Measurements from ENCODE around the gene CC2D2A. TPM values are rescaled to one million over a fixed set of nuclear protein-coding genes. Genes with fewer than 3 reads are reported as not detected.

CC2D2A gene
- total RNA-seq, 4 donors from 2014 or later: 5.6 to 36.7 (median 9.6) TPM

DNA sequence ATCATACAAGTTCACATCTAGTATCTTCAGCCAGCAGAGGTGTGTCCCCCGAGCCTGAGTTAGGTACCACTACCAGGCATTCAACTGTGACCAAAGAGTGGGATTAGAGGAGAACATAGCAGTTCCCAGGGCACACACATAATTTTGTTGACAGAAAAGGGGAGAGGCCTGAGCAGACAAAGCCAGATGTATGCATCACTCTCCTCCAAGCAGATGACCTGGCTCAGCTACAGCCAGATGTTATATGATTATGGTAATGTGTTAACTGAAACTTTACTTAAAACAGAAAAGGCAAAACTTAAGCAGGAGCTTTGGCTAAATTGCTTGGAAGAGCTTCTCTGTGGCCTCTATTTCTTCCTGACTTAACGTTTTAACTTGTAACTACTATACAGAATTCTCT, 88.9 kb downstream of the CC2D2A start:
- TF ChIP-seq, protein P1, sequence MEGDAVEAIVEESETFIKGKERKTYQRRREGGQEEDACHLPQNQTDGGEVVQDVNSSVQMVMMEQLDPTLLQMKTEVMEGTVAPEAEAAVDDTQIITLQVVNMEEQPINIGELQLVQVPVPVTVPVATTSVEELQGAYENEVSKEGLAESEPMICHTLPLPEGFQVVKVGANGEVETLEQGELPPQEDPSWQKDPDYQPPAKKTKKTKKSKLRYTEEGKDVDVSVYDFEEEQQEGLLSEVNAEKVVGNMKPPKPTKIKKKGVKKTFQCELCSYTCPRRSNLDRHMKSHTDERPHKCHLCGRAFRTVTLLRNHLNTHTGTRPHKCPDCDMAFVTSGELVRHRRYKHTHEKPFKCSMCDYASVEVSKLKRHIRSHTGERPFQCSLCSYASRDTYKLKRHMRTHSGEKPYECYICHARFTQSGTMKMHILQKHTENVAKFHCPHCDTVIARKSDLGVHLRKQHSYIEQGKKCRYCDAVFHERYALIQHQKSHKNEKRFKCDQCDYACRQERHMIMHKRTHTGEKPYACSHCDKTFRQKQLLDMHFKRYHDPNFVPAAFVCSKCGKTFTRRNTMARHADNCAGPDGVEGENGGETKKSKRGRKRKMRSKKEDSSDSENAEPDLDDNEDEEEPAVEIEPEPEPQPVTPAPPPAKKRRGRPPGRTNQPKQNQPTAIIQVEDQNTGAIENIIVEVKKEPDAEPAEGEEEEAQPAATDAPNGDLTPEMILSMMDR (IDR thresholded peaks at IDR 0.05): no peak
- TF ChIP-seq EP300 (IDR thresholded peaks at IDR 0.05; ENCODE audit: low read depth) (no peak), POLR2AphosphoS5 (IDR thresholded peaks at IDR 0.05) (no peak), POLR2A (IDR thresholded peaks at IDR 0.05) (no peak)
- Histone ChIP-seq H3K4me3 (no peak overlapping the region), H3K27me3 (no peaks in the 10 kb centered on the region), H3K36me3 (peaks cover 0 to 2% (median 0%) of the 10 kb centered on the region in 4 donors), H3K4me1 (peaks cover 0 to 2% (median 0%) of the 10 kb centered on the region in 4 donors), H3K27ac (no peak overlapping the region), H3K9me3 (no peaks in the 10 kb centered on the region)
- no peak for DNase-seq
- intact Hi-C loops (cut with DNase I; ENCODE audit: low total_unique reads): loop anchor here (10.0 kb wide), 1 partner anchor 86 kb away; no protein-coding TSS in a partner anchor
- 80 to 82% methylated on average over 1 to 2 of the region's 2 CpGs for whole genome bisulfite sequencing, 2 donors (ENCODE audit: low coverage in 1 of 2)
- in situ Hi-C loops (cut with MboI; ENCODE audit: low pct_ligation_motif_present in 1 of 4, low pct_unique_long_range_greater_than_20kb in 1 of 4, low sequenced_read_pairs in 3 of 4): no loop called here

DNA sequence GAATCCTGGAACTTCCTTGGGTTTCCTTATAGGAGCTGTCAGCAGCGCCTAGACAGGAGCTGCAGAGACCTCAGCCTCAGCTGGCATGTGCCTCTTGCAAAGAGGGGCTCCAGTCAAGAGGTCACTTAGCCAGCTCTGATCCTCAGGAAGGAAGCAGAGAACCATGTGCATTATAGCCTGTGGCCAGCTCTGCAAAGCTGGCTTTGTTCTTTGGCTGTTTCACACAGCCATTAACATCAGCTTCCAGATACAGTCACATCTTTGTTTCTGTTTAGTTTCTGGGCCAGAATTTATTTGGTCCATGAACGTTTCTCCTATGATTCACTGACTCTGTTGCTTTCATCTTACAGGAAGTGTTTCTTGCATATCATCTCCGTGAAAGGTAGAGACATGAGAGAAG, 92.4 kb downstream of the CC2D2A start:
- H3K36me3 ChIP-seq: no peaks in the 10 kb centered on the region

DNA sequence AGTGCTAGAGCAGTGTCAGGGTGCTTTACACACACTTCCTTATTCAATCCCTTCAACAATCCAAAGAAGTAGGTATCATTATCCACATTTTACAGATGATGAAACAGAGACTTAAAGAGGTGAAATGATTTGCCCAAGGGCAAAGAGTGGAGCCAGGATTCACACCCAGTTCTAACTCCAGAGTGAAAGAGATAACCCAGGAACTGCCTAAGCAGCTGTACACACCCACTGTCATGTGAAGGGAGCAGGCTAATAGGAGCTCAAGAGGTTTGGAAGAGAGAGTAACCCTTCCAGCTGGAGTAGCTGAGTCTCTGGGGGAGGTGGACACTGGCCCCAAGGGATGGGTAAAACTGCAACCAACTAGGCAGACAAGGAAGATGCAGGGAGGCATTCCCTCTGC, 92.9 kb downstream of the CC2D2A start:
- no peaks in the 10 kb centered on the region for H3K36me3 ChIP-seq
- intact Hi-C loops (cut with DNase I; ENCODE audit: low total_unique reads) (no loop called here), in situ Hi-C loops (cut with MboI; ENCODE audit: low pct_ligation_motif_present in 1 of 4, low pct_unique_long_range_greater_than_20kb in 1 of 4, low sequenced_read_pairs in 3 of 4) (no loop called here)
- no peaks in the 10 kb centered on the region for H3K9me3 ChIP-seq
- DNase-seq: no peak
- no peak overlapping the region for H3K27ac ChIP-seq
- no peak for TF ChIP-seq EP300 (IDR thresholded peaks at IDR 0.05; ENCODE audit: low read depth)
- TF ChIP-seq POLR2AphosphoS5 (IDR thresholded peaks at IDR 0.05): no peak
- no peak for TF ChIP-seq POLR2A (IDR thresholded peaks at IDR 0.05)
- TF ChIP-seq, protein P1 (IDR thresholded peaks at IDR 0.05): no peak
- H3K27me3 ChIP-seq: no peaks in the 10 kb centered on the region
- H3K4me1 ChIP-seq: peaks cover 0 to 2% (median 0%) of the 10 kb centered on the region in 4 donors
- H3K4me3 ChIP-seq: no peak overlapping the region

More for the DNA sequence above, 92.4 kb downstream of the CC2D2A start:
- DNase-seq: no peak
- intact Hi-C loops (cut with DNase I; ENCODE audit: low total_unique reads) (no loop called here), in situ Hi-C loops (cut with MboI; ENCODE audit: low pct_ligation_motif_present in 1 of 4, low pct_unique_long_range_greater_than_20kb in 1 of 4, low sequenced_read_pairs in 3 of 4) (no loop called here)
- H3K4me1 ChIP-seq: peaks cover 0 to 2% (median 0%) of the 10 kb centered on the region in 4 donors
- H3K4me3 ChIP-seq: no peak overlapping the region
- no peaks in the 10 kb centered on the region for H3K27me3 ChIP-seq
- H3K9me3 ChIP-seq: no peaks in the 10 kb centered on the region
- TF ChIP-seq, protein P1 (IDR thresholded peaks at IDR 0.05): no peak
- no peak for TF ChIP-seq EP300 (IDR thresholded peaks at IDR 0.05; ENCODE audit: low read depth)
- no peak overlapping the region for H3K27ac ChIP-seq
- WGBS, 2 donors (ENCODE audit: low coverage in 1 of 2): 52 to 57% methylated on average over 2 to 3 of the region's 3 CpGs

DNA sequence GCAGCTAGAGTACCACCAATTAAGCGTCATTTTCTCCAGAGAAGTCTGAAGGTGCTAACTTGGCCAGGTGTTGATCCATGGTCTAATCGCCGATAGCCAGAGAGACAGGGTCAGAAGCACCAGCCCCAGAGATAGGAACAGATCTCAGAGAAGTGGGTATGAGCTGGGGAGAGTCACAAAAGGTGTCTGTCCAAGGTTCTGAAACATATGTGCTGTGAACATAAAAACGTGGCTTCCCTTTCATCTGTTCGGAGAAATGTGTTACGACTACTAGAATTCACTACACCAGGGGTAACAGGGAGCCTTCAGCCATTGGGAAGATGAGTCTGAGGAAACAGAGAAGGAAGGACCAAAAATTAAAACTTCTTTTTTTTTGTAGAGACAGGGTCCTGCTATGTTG, 94.2 kb downstream of the CC2D2A start:
- WGBS, 2 donors (ENCODE audit: low coverage in 1 of 2): 56 to 75% methylated on average over 3 to 6 of the region's 6 CpGs
- peaks cover 0 to 3% (median 0%) of the 10 kb centered on the region in 4 donors for H3K36me3 ChIP-seq
- no peak overlapping the region for H3K27ac ChIP-seq
- no peaks in the 10 kb centered on the region for H3K27me3 ChIP-seq
- in situ Hi-C loops (cut with MboI; ENCODE audit: low pct_ligation_motif_present in 1 of 4, low pct_unique_long_range_greater_than_20kb in 1 of 4, low sequenced_read_pairs in 3 of 4): no loop called here
- H3K4me1 ChIP-seq: peaks cover 0 to 2% (median 0%) of the 10 kb centered on the region in 4 donors
- H3K9me3 ChIP-seq: no peaks in the 10 kb centered on the region
- no peak for DNase-seq
- TF ChIP-seq, protein P1 (IDR thresholded peaks at IDR 0.05): no peak
- TF ChIP-seq POLR2A (IDR thresholded peaks at IDR 0.05): no peak
- no peak overlapping the region for H3K4me3 ChIP-seq
- intact Hi-C loops (cut with DNase I; ENCODE audit: low total_unique reads): no loop called here

Data from transverse colon (tissue), 4 donors.